ENCODE data around the gene AKAP8L. TPM values are rescaled to one million over a fixed set of nuclear protein-coding genes. Genes with fewer than 3 reads are reported as not detected.

The AKAP8L gene
- total and polyA plus RNA-seq, 4 donors, result 50.2 to 151 (median 118) TPM

GRCh38 chr19:15373644-15374043 lies 45.1 kb downstream of the AKAP8L start:
- Histone ChIP-seq H3K36me3 (ENCODE audit: control insufficient read depth, insufficient read depth, low read length) (peaks cover 66% of the 10 kb centered on the region), H3K27ac (ENCODE audit: low read depth, low read length) (no peak overlapping the region), H3K27me3 (ENCODE audit: control insufficient read depth, insufficient read depth, low read length) (no peaks in the 10 kb centered on the region), H3K4me3 (ENCODE audit: low read depth, low read length) (no peak overlapping the region), H3K4me1 (ENCODE audit: control insufficient read depth, insufficient read depth, low read length) (peaks cover 36% of the 10 kb centered on the region), H3K9me3 (ENCODE audit: control insufficient read depth, insufficient read depth, low read length) (no peaks in the 10 kb centered on the region)
- DNase-seq (ENCODE audit: low read depth in 4 of 6, low spot score in 6 of 6), result no peak
- WGBS (ENCODE audit: insufficient coverage), result 89% methylated on average over 17 of the region's 22 CpGs

GRCh38 chr19:15372891-15373301 lies 45.9 kb downstream of the AKAP8L start:
- 96% methylated on average over 30 of the region's 30 CpGs for WGBS (ENCODE audit: insufficient coverage)
- H3K36me3 ChIP-seq (ENCODE audit: control insufficient read depth, insufficient read depth, low read length), result peaks cover 73% of the 10 kb centered on the region
- H3K4me3 ChIP-seq (ENCODE audit: low read depth, low read length), result no peak overlapping the region
- DNase-seq (ENCODE audit: low read depth in 4 of 6, low spot score in 6 of 6), result no peak
- no peaks in the 10 kb centered on the region for H3K9me3 ChIP-seq (ENCODE audit: control insufficient read depth, insufficient read depth, low read length)
- no peak overlapping the region for H3K27ac ChIP-seq (ENCODE audit: low read depth, low read length)
- H3K27me3 ChIP-seq (ENCODE audit: control insufficient read depth, insufficient read depth, low read length), result no peaks in the 10 kb centered on the region
- peaks cover 30% of the 10 kb centered on the region for H3K4me1 ChIP-seq (ENCODE audit: control insufficient read depth, insufficient read depth, low read length)

- Histone ChIP-seq H3K4me1 (ENCODE audit: control insufficient read depth, insufficient read depth, low read length) (peaks cover 26% of the 10 kb centered on the region), H3K4me3 (ENCODE audit: low read depth, low read length) (no peak overlapping the region), H3K27me3 (ENCODE audit: control insufficient read depth, insufficient read depth, low read length) (no peaks in the 10 kb centered on the region), H3K27ac (ENCODE audit: low read depth, low read length) (no peak overlapping the region), H3K9me3 (ENCODE audit: control insufficient read depth, insufficient read depth, low read length) (no peaks in the 10 kb centered on the region), H3K36me3 (ENCODE audit: control insufficient read depth, insufficient read depth, low read length) (peaks cover 78% of the 10 kb centered on the region)
- no peak for DNase-seq (ENCODE audit: low read depth in 4 of 6, low spot score in 6 of 6)
- WGBS (ENCODE audit: insufficient coverage), result 90% methylated on average over 13 of the region's 14 CpGs
Observed at GRCh38 chr19:15372470-15372869, 46.3 kb downstream of the AKAP8L start.

GRCh38 chr19:15371786-15372380 lies 46.9 kb downstream of the AKAP8L start:
- Histone ChIP-seq H3K9me3 (ENCODE audit: control insufficient read depth, insufficient read depth, low read length) (no peaks in the 10 kb centered on the region), H3K4me3 (ENCODE audit: low read depth, low read length) (no peak overlapping the region), H3K27ac (ENCODE audit: low read depth, low read length) (no peak overlapping the region), H3K36me3 (ENCODE audit: control insufficient read depth, insufficient read depth, low read length) (peaks cover 83% of the 10 kb centered on the region), H3K4me1 (ENCODE audit: control insufficient read depth, insufficient read depth, low read length) (peaks cover 20% of the 10 kb centered on the region), H3K27me3 (ENCODE audit: control insufficient read depth, insufficient read depth, low read length) (no peaks in the 10 kb centered on the region)
- DNase-seq (ENCODE audit: low read depth in 4 of 6, low spot score in 6 of 6), result no peak
- WGBS (ENCODE audit: insufficient coverage), result 90% methylated on average over 17 of the region's 17 CpGs

GRCh38 chr19:15371119-15371518 lies 47.7 kb downstream of the AKAP8L start:
- no peaks in the 10 kb centered on the region for H3K9me3 ChIP-seq (ENCODE audit: control insufficient read depth, insufficient read depth, low read length)
- no peaks in the 10 kb centered on the region for H3K27me3 ChIP-seq (ENCODE audit: control insufficient read depth, insufficient read depth, low read length)
- H3K36me3 ChIP-seq (ENCODE audit: control insufficient read depth, insufficient read depth, low read length), result peaks cover 89% of the 10 kb centered on the region
- WGBS (ENCODE audit: insufficient coverage), result 91% methylated on average over 5 of the region's 7 CpGs
- no peak for DNase-seq (ENCODE audit: low read depth in 4 of 6, low spot score in 6 of 6)
- H3K4me3 ChIP-seq (ENCODE audit: low read depth, low read length), result no peak overlapping the region
- H3K27ac ChIP-seq (ENCODE audit: low read depth, low read length), result no peak overlapping the region
- H3K4me1 ChIP-seq (ENCODE audit: control insufficient read depth, insufficient read depth, low read length), result peaks cover 17% of the 10 kb centered on the region

- no peak for DNase-seq (ENCODE audit: low read depth in 4 of 6, low spot score in 6 of 6)
- peaks cover 95% of the 10 kb centered on the region for H3K36me3 ChIP-seq (ENCODE audit: control insufficient read depth, insufficient read depth, low read length)
- H3K9me3 ChIP-seq (ENCODE audit: control insufficient read depth, insufficient read depth, low read length), result no peaks in the 10 kb centered on the region
Observed at GRCh38 chr19:15369594-15369891, 49.2 kb downstream of the AKAP8L start.

GRCh38 chr19:15368798-15369593 lies 49.8 kb downstream of the AKAP8L start:
- 95% methylated on average over 34 of the region's 35 CpGs for WGBS (ENCODE audit: insufficient coverage)
- H3K36me3 ChIP-seq (ENCODE audit: control insufficient read depth, insufficient read depth, low read length), result peaks cover 91% of the 10 kb centered on the region

More at GRCh38 chr19:15369594-15369891, 49.2 kb downstream of the AKAP8L start:
- WGBS (ENCODE audit: insufficient coverage), result over 99% methylated on average over 9 of the region's 9 CpGs
- Histone ChIP-seq H3K27me3 (ENCODE audit: control insufficient read depth, insufficient read depth, low read length) (no peaks in the 10 kb centered on the region), H3K4me1 (ENCODE audit: control insufficient read depth, insufficient read depth, low read length) (peaks cover 10% of the 10 kb centered on the region), H3K4me3 (ENCODE audit: low read depth, low read length) (no peak overlapping the region), H3K27ac (ENCODE audit: low read depth, low read length) (no peak overlapping the region)

GRCh38 chr19:15368051-15368632 lies 50.6 kb downstream of the AKAP8L start:
- Histone ChIP-seq H3K27me3 (ENCODE audit: control insufficient read depth, insufficient read depth, low read length) (no peaks in the 10 kb centered on the region), H3K4me1 (ENCODE audit: control insufficient read depth, insufficient read depth, low read length) (no peaks in the 10 kb centered on the region), H3K36me3 (ENCODE audit: control insufficient read depth, insufficient read depth, low read length) (peaks cover 83% of the 10 kb centered on the region), H3K9me3 (ENCODE audit: control insufficient read depth, insufficient read depth, low read length) (no peaks in the 10 kb centered on the region), H3K27ac (ENCODE audit: low read depth, low read length) (no peak overlapping the region), H3K4me3 (ENCODE audit: low read depth, low read length) (no peak overlapping the region)
- 97% methylated on average over 24 of the region's 24 CpGs for WGBS (ENCODE audit: insufficient coverage)
- DNase-seq (ENCODE audit: low read depth in 4 of 6, low spot score in 6 of 6), result no peak

More at GRCh38 chr19:15368798-15369593, 49.8 kb downstream of the AKAP8L start:
- Histone ChIP-seq H3K4me3 (ENCODE audit: low read depth, low read length) (no peak overlapping the region), H3K9me3 (ENCODE audit: control insufficient read depth, insufficient read depth, low read length) (no peaks in the 10 kb centered on the region), H3K27me3 (ENCODE audit: control insufficient read depth, insufficient read depth, low read length) (no peaks in the 10 kb centered on the region), H3K4me1 (ENCODE audit: control insufficient read depth, insufficient read depth, low read length) (peaks cover 5% of the 10 kb centered on the region), H3K27ac (ENCODE audit: low read depth, low read length) (no peak overlapping the region)
- no peak for DNase-seq (ENCODE audit: low read depth in 4 of 6, low spot score in 6 of 6)

- 100% methylated on average over 2 of the region's 3 CpGs for WGBS (ENCODE audit: insufficient coverage)
- H3K9me3 ChIP-seq (ENCODE audit: control insufficient read depth, insufficient read depth, low read length), result no peaks in the 10 kb centered on the region
- H3K27ac ChIP-seq (ENCODE audit: low read depth, low read length), result no peak overlapping the region
- no peaks in the 10 kb centered on the region for H3K27me3 ChIP-seq (ENCODE audit: control insufficient read depth, insufficient read depth, low read length)
- DNase-seq (ENCODE audit: low read depth in 4 of 6, low spot score in 6 of 6), result no peak
- H3K36me3 ChIP-seq (ENCODE audit: control insufficient read depth, insufficient read depth, low read length), result peaks cover 76% of the 10 kb centered on the region
- no peaks in the 10 kb centered on the region for H3K4me1 ChIP-seq (ENCODE audit: control insufficient read depth, insufficient read depth, low read length)
- no peak overlapping the region for H3K4me3 ChIP-seq (ENCODE audit: low read depth, low read length)
Observed at GRCh38 chr19:15367439-15367838, 51.3 kb downstream of the AKAP8L start.

Data from spinal cord (tissue), 10 donors.